ENCODE data around the gene CRIP2. TPM values are rescaled to one million over a fixed set of nuclear protein-coding genes. Genes with fewer than 3 reads are reported as not detected.

Gene CRIP2
- total and polyA plus RNA-seq, 2 of the 4 experiments (the other 2 are of a cell fraction) = 18.1 to 123 TPM

GRCh38 chr14:105503296-105503640 lies 28.6 kb downstream of the CRIP2 start:
- no peak overlapping the region for H2AK5ac ChIP-seq (ENCODE audit: low read depth, low read length)
- no peak overlapping the region for H3K4me3 ChIP-seq (ENCODE audit: insufficient read depth, low read depth, low read length)
- no peak overlapping the region for H4K8ac ChIP-seq (ENCODE audit: low read depth in 2 of 2, low read length in 2 of 2)
- 88% methylated on average over 1 of the region's 7 CpGs; no CpG with 5 or more reads in 1 of the 2 experiments for WGBS, 2 experiments (ENCODE audit: extremely low coverage in 2 of 2, insufficient read length in 1 of 2)
- BruUV-seq (replicated peaks) = no TSS peak
- H3K56ac ChIP-seq (ENCODE audit: extremely low read depth, insufficient read depth, low read length) = no peak overlapping the region
- no peak overlapping the region for H2BK120ac ChIP-seq (ENCODE audit: low read depth, low read length)
- H3K36me3 ChIP-seq (ENCODE audit: control insufficient read depth, insufficient read depth, low read length) = no peaks in the 10 kb centered on the region
- H3K9me3 ChIP-seq (ENCODE audit: control insufficient read depth, insufficient read depth, low read length) = no peaks in the 10 kb centered on the region
- intact Hi-C loops (cut with micrococcal nuclease) = no loop called here
- dilution Hi-C loops (cut with HindIII; ENCODE audit: low sequenced_read_pairs, unreplicated experiment) = no loop called here
- H2BK5ac ChIP-seq (ENCODE audit: low read depth, low read length, poor library complexity, severe bottlenecking) = no peak overlapping the region
- H3K9ac ChIP-seq (ENCODE audit: low read depth, low read length) = no peak overlapping the region
- H2BK20ac ChIP-seq (ENCODE audit: low read depth, low read length) = no peak overlapping the region
- no peak overlapping the region for H3K4me2 ChIP-seq (ENCODE audit: low read depth, low read length)
- no peaks in the 10 kb centered on the region for H4K20me1 ChIP-seq (ENCODE audit: insufficient read depth, low read length)
- no peak overlapping the region for H2BK15ac ChIP-seq (ENCODE audit: low read depth, low read length)
- no peaks in the 10 kb centered on the region for H3K79me1 ChIP-seq (ENCODE audit: low read depth in 1 of 2, low read length in 2 of 2)
- no peak overlapping the region for H3K27ac ChIP-seq (ENCODE audit: insufficient read depth, low read length)
- ChIA-PET POLR2A (ENCODE audit: unreplicated experiment) (no interaction called here), CTCF (no interaction called here)
- H4K91ac ChIP-seq (ENCODE audit: insufficient read depth, low read depth, low read length) = no peak overlapping the region
- no peaks in the 10 kb centered on the region for H3K4me1 ChIP-seq (ENCODE audit: control insufficient read depth, insufficient read depth, low read length)
- H3K27me3 ChIP-seq (ENCODE audit: control insufficient read depth, insufficient read depth, low read length) = peaks cover 5% of the 10 kb centered on the region; the same call in 1 of the 2 replicates
- no peak overlapping the region for H3K23ac ChIP-seq (ENCODE audit: low read depth, low read length)
- no peak for ATAC-seq (ENCODE audit: low read depth)
- H4K5ac ChIP-seq (ENCODE audit: low read depth, low read length) = no peak overlapping the region
- in situ Hi-C loops (cut with MboI; ENCODE audit: low sequenced_read_pairs) = no loop called here
- H3K14ac ChIP-seq (replicated peaks; ENCODE audit: low read depth, low read length) = no peak overlapping the region
- no peak for TF ChIP-seq ELK1 (IDR thresholded peaks at IDR 0.05; ENCODE audit: borderline replicate concordance, low read depth, low read length)
- TF ChIP-seq BHLHE40 (IDR thresholded peaks at IDR 0.05; ENCODE audit: low read depth, low read length) = no peak
- no peak for TF ChIP-seq FOS (IDR thresholded peaks at IDR 0.05; ENCODE audit: low read depth, low read length)
- no peak for TF ChIP-seq NFE2L2 (IDR thresholded peaks at IDR 0.05; ENCODE audit: low read depth, low read length)
- TF ChIP-seq, protein P1, sequence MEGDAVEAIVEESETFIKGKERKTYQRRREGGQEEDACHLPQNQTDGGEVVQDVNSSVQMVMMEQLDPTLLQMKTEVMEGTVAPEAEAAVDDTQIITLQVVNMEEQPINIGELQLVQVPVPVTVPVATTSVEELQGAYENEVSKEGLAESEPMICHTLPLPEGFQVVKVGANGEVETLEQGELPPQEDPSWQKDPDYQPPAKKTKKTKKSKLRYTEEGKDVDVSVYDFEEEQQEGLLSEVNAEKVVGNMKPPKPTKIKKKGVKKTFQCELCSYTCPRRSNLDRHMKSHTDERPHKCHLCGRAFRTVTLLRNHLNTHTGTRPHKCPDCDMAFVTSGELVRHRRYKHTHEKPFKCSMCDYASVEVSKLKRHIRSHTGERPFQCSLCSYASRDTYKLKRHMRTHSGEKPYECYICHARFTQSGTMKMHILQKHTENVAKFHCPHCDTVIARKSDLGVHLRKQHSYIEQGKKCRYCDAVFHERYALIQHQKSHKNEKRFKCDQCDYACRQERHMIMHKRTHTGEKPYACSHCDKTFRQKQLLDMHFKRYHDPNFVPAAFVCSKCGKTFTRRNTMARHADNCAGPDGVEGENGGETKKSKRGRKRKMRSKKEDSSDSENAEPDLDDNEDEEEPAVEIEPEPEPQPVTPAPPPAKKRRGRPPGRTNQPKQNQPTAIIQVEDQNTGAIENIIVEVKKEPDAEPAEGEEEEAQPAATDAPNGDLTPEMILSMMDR (conservative IDR thresholded peaks at IDR 0.05; ENCODE audit: low read depth, low read length) = no peak
- no peak for TF ChIP-seq MAFK (IDR thresholded peaks at IDR 0.05; ENCODE audit: low read depth, low read length)
- H3K4ac ChIP-seq (ENCODE audit: low read depth, low read length) = no peak overlapping the region
- no peak overlapping the region for H3K18ac ChIP-seq (ENCODE audit: low read depth, low read length)
- no peak for DNase-seq
- H3K9me1 ChIP-seq (ENCODE audit: insufficient read depth, low read length) = no peaks in the 10 kb centered on the region
- H2AFZ ChIP-seq (replicated peaks; ENCODE audit: low read length, poor library complexity) = no peak overlapping the region
- no peak overlapping the region for H2AK9ac ChIP-seq (replicated peaks; ENCODE audit: low read depth, low read length, poor library complexity)
